ENCODE measurements around the gene PCP4L1.
"Not testable (repeated sequence)": the region's sequence is repeated elsewhere in the genome, so short reads cannot be mapped to it uniquely, and the experiment has no call there.

Gene PCP4L1

DNA sequence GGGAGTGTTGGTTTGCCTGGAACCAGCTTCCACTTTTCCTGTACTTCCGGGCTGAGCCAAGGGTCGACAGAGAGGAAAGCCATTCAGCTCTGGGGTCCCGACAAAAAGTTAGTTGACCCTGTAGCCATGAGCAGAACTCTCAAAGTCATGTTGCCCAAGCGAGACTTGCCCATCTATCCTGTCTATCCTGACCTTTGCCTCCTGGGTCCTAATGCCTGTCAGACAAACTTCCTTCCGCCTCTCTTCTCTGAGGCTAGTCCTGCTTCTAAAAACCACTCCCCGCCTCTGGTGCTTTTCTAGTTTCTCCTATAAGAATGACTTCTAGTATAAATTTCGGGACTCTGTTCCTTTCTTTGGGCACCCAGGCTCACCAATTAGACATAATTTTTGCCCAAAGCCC is 7.7 kb upstream of the PCP4L1 start:
- H2AFZ ChIP-seq (ENCODE audit: low read depth, low read length) = no peak overlapping the region
- no peak overlapping the region for H3K4me3 ChIP-seq (ENCODE audit: low read depth in 1 of 2, low read length in 2 of 2)
- TF ChIP-seq, protein P1, sequence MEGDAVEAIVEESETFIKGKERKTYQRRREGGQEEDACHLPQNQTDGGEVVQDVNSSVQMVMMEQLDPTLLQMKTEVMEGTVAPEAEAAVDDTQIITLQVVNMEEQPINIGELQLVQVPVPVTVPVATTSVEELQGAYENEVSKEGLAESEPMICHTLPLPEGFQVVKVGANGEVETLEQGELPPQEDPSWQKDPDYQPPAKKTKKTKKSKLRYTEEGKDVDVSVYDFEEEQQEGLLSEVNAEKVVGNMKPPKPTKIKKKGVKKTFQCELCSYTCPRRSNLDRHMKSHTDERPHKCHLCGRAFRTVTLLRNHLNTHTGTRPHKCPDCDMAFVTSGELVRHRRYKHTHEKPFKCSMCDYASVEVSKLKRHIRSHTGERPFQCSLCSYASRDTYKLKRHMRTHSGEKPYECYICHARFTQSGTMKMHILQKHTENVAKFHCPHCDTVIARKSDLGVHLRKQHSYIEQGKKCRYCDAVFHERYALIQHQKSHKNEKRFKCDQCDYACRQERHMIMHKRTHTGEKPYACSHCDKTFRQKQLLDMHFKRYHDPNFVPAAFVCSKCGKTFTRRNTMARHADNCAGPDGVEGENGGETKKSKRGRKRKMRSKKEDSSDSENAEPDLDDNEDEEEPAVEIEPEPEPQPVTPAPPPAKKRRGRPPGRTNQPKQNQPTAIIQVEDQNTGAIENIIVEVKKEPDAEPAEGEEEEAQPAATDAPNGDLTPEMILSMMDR (IDR thresholded peaks at IDR 0.05; ENCODE audit: borderline replicate concordance, extremely low read depth, low read length, poor library complexity, severe bottlenecking) = no peak
- no peak for TF ChIP-seq EZH2 (IDR thresholded peaks at IDR 0.05; ENCODE audit: borderline replicate concordance, low read depth, low read length, severe bottlenecking)
- DNase-seq (no peak), ATAC-seq (ENCODE audit: insufficient read depth, low read depth) (no peak)
- no peak overlapping the region for H3K4me2 ChIP-seq (ENCODE audit: insufficient read depth, low read length)
- H3K9me3 ChIP-seq (ENCODE audit: insufficient read depth, low read length, severe bottlenecking) = no peaks in the 10 kb centered on the region
- no peak overlapping the region for H3K9ac ChIP-seq (ENCODE audit: low read depth, low read length)
- H3K4me1 ChIP-seq (ENCODE audit: insufficient read depth, low read length) = no peaks in the 10 kb centered on the region
- no peaks in the 10 kb centered on the region for H3K27me3 ChIP-seq (ENCODE audit: insufficient read depth, low read length, poor library complexity)
- no peaks in the 10 kb centered on the region for H4K20me1 ChIP-seq (ENCODE audit: insufficient read depth, low read length)
- H3K79me2 ChIP-seq (ENCODE audit: insufficient read depth, low read length) = no peaks in the 10 kb centered on the region
- H3K27ac ChIP-seq (ENCODE audit: low read length) = no peak overlapping the region
- no peaks in the 10 kb centered on the region for H3K36me3 ChIP-seq (ENCODE audit: insufficient read depth, low read length)

DNA sequence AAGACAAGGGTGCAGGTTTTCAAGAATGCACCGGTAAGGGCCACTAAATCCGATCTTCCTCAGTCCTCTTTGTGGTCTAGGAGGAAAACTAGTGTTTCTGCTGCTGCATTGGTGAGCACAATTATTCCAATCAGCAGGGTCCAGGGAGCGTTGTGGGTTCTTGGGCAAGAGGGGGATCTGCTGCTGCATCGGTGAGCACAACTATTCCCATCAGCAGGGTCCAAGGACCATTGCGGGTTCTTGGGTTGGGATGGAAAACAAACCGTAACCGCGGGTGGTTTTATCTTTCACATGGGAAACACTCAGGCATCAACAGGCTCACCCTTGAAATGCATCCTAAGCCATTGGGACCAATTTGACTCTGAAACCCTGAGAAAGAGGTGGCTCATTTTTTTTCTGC is 7.0 kb upstream of the PCP4L1 start:
- Histone ChIP-seq H3K27ac (ENCODE audit: low read length) (no peak overlapping the region), H2AFZ (ENCODE audit: low read depth, low read length) (no peak overlapping the region), H3K4me3 (ENCODE audit: low read depth in 1 of 2, low read length in 2 of 2) (no peak overlapping the region), H3K36me3 (ENCODE audit: insufficient read depth, low read length) (no peaks in the 10 kb centered on the region), H3K9me3 (ENCODE audit: insufficient read depth, low read length, severe bottlenecking) (no peaks in the 10 kb centered on the region), H3K27me3 (ENCODE audit: insufficient read depth, low read length, poor library complexity) (no peaks in the 10 kb centered on the region), H3K79me2 (ENCODE audit: insufficient read depth, low read length) (no peaks in the 10 kb centered on the region), H3K4me2 (ENCODE audit: insufficient read depth, low read length) (no peak overlapping the region), H4K20me1 (ENCODE audit: insufficient read depth, low read length) (no peaks in the 10 kb centered on the region), H3K9ac (ENCODE audit: low read depth, low read length) (no peak overlapping the region), H3K4me1 (ENCODE audit: insufficient read depth, low read length) (no peaks in the 10 kb centered on the region)
- no peak for DNase-seq
- no peak for ATAC-seq (ENCODE audit: insufficient read depth, low read depth)
- TF ChIP-seq EZH2 (IDR thresholded peaks at IDR 0.05; ENCODE audit: borderline replicate concordance, low read depth, low read length, severe bottlenecking) = no peak
- TF ChIP-seq, protein P1 (IDR thresholded peaks at IDR 0.05; ENCODE audit: borderline replicate concordance, extremely low read depth, low read length, poor library complexity, severe bottlenecking) = no peak

DNA sequence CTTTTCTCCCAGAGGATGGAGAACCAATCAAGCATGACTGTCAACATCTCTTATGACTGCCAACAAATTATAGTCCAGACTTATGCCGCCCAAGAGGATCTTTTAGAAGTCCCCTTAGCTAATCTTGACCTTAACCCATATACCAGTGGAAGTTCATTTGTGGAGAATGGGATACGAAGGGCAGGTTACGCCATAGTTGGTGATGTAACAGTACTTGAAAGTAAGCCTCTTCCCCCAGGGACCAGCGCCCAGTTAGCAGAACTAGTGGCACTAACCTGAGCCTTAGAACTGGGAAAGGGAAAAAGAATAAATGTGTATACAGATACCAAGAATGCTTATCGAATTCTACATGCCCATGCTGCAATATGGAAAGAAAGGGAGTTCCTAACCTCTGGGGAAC is 3.2 kb upstream of the PCP4L1 start:
- not testable (repeated sequence) for ATAC-seq (ENCODE audit: insufficient read depth, low read depth); H3K4me3 ChIP-seq (ENCODE audit: low read depth in 1 of 2, low read length in 2 of 2); H3K79me2 ChIP-seq (ENCODE audit: insufficient read depth, low read length); H3K9me3 ChIP-seq (ENCODE audit: insufficient read depth, low read length, severe bottlenecking); DNase-seq; H3K27ac ChIP-seq (ENCODE audit: low read length); H3K9ac ChIP-seq (ENCODE audit: low read depth, low read length); H3K4me1 ChIP-seq (ENCODE audit: insufficient read depth, low read length); H4K20me1 ChIP-seq (ENCODE audit: insufficient read depth, low read length); H3K4me2 ChIP-seq (ENCODE audit: insufficient read depth, low read length); H3K36me3 ChIP-seq (ENCODE audit: insufficient read depth, low read length); H3K27me3 ChIP-seq (ENCODE audit: insufficient read depth, low read length, poor library complexity); H2AFZ ChIP-seq (ENCODE audit: low read depth, low read length)

DNA sequence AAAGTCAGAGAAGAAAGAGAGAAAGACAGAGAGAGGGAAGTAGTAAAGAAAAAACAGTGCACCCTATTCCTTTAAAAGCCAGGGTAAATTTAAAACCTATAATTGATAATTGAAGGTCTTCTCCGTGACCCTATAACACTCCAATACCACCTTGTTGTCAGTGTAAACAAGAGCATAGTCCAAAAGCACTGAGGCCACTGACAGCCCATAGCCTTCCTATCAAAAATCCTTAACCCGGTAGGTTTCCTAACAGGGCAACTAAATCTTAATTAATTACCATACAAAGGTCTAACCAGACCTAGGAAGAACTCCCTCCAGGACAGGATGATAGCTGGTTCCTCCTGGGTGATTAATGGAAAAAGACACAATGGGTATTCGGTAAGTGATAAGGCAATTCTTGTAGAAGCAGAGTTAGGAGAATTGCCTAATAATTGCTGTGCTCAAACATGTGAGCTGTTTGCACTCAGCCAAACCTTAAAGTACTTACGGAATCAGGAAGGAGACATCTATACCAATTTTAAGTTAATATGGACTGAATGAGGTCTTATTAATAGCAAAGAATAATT is 2.5 kb upstream of the PCP4L1 start:
- not testable (repeated sequence) for H3K9me3 ChIP-seq (ENCODE audit: insufficient read depth, low read length, severe bottlenecking); H2AFZ ChIP-seq (ENCODE audit: low read depth, low read length); H3K4me1 ChIP-seq (ENCODE audit: insufficient read depth, low read length); H3K79me2 ChIP-seq (ENCODE audit: insufficient read depth, low read length); H3K27ac ChIP-seq (ENCODE audit: low read length); H3K4me2 ChIP-seq (ENCODE audit: insufficient read depth, low read length); ATAC-seq (ENCODE audit: insufficient read depth, low read depth); H3K36me3 ChIP-seq (ENCODE audit: insufficient read depth, low read length); DNase-seq; H4K20me1 ChIP-seq (ENCODE audit: insufficient read depth, low read length); H3K4me3 ChIP-seq (ENCODE audit: low read depth in 1 of 2, low read length in 2 of 2); H3K9ac ChIP-seq (ENCODE audit: low read depth, low read length)
- peaks cover 11% of the 10 kb centered on the region for H3K27me3 ChIP-seq (ENCODE audit: insufficient read depth, low read length, poor library complexity)

DNA sequence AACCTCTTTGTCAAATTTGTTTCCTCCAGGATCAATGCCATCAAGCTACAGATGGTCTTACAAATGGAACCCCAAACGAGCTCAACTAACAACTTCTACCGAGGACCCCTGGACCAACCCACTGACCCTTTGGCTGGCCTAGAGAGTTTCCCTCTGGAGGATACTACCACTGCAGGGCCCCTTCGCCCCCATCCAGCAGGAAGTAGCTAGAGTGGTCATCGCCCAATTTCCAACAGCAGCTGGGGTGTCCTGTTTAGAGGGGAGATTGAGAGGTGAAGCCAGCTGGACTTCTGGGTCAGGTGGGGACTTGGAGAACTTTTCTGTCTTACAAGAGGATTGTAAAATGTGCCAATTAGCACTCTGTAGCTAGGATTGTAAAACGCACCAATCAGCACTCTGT is 1.4 kb upstream of the PCP4L1 start:
- not testable (repeated sequence) for DNase-seq; H3K79me2 ChIP-seq (ENCODE audit: insufficient read depth, low read length); ATAC-seq (ENCODE audit: insufficient read depth, low read depth); H3K4me3 ChIP-seq (ENCODE audit: low read depth in 1 of 2, low read length in 2 of 2); H3K4me1 ChIP-seq (ENCODE audit: insufficient read depth, low read length); H3K36me3 ChIP-seq (ENCODE audit: insufficient read depth, low read length); H3K4me2 ChIP-seq (ENCODE audit: insufficient read depth, low read length); H4K20me1 ChIP-seq (ENCODE audit: insufficient read depth, low read length); H3K27ac ChIP-seq (ENCODE audit: low read length); H2AFZ ChIP-seq (ENCODE audit: low read depth, low read length); H3K9ac ChIP-seq (ENCODE audit: low read depth, low read length); H3K9me3 ChIP-seq (ENCODE audit: insufficient read depth, low read length, severe bottlenecking)
- H3K27me3 ChIP-seq (ENCODE audit: insufficient read depth, low read length, poor library complexity) = peaks cover 15% of the 10 kb centered on the region
